BLaER1 treated with 17β-estradiol and CSF1 and Interleukin-3, amounts not matched to agents 10 nM and 100 nM (cell line): ENCODE data around the gene C5orf15.

Source experiments
- H3K27ac ChIP-seq, 11 experiments: shearing (Covaris generic); formaldehyde crosslinking; 2 replicates each; pipeline ENCODE4 v1.8.1; 2022
- H3K27me3 ChIP-seq, 11 experiments: shearing (Covaris generic); formaldehyde crosslinking; 2 replicates each; pipeline ENCODE4 v1.8.1; 2022
- H3K36me3 ChIP-seq, 11 experiments: shearing (Covaris generic); formaldehyde crosslinking; 2 replicates each; pipeline ENCODE4 v1.8.1; 2022
- H3K4me1 ChIP-seq, 10 experiments: shearing (Covaris generic); formaldehyde crosslinking; 2 replicates each; pipeline ENCODE4 v1.8.1; 2022
- H3K4me2 ChIP-seq, 11 experiments: shearing (Covaris generic); formaldehyde crosslinking; 2 replicates each; pipeline ENCODE4 v1.8.1; 2022
- H3K4me3 ChIP-seq, 10 experiments: shearing (Covaris generic); formaldehyde crosslinking; 2 replicates each; pipeline ENCODE4 v1.8.1; 2022
- H3K9ac ChIP-seq, 11 experiments: shearing (Covaris generic); formaldehyde crosslinking; 2 replicates each; pipeline ENCODE4 v1.8.1; 2022
- H3K9me3 ChIP-seq, 11 experiments: shearing (Covaris generic); formaldehyde crosslinking; replicated peaks in 1 of 11; 2 replicates each; pipeline ENCODE4 v1.8.1; 2022
- H4K20me1 ChIP-seq, 11 experiments: shearing (Covaris generic); formaldehyde crosslinking; 2 replicates each; pipeline ENCODE4 v1.8.1; 2022
- Cebpa-rat ChIP-seq, 11 experiments: shearing (Covaris generic); IDR thresholded peaks; 2 replicates each; pipeline ENCODE4 v1.8.1; 2022

C5orf15 gene

GRCh38 chr5:133914434-133914833 lies 54.0 kb downstream of the C5orf15 start:
- Histone ChIP-seq H3K27ac (no peak overlapping the region), H3K9me3 (no peaks in the 10 kb centered on the region), H3K4me3 (no peak overlapping the region), H3K4me1 (peaks cover 0 to 29% (median 19%) of the 10 kb centered on the region in 10 experiments; a peak in 14 of 20 replicates), H3K36me3 (no peaks in the 10 kb centered on the region), H3K9ac (no peak overlapping the region), H3K4me2 (no peak overlapping the region), H3K27me3 (no peaks in the 10 kb centered on the region), H4K20me1 (no peaks in the 10 kb centered on the region)
- no peak for TF ChIP-seq Cebpa-rat (IDR thresholded peaks at IDR 0.05)

GRCh38 chr5:133913413-133914155 lies 54.8 kb downstream of the C5orf15 start:
- H3K27me3 ChIP-seq: no peaks in the 10 kb centered on the region
- H3K4me2 ChIP-seq: no peak overlapping the region
- H3K9ac ChIP-seq: no peak overlapping the region
- H3K4me3 ChIP-seq: no peak overlapping the region
- TF ChIP-seq Cebpa-rat (IDR thresholded peaks at IDR 0.05): no peak
- H3K4me1 ChIP-seq: peaks cover 0 to 29% (median 19%) of the 10 kb centered on the region in 10 experiments; a peak in 12 of 20 replicates
- no peaks in the 10 kb centered on the region for H3K9me3 ChIP-seq
- H3K36me3 ChIP-seq: no peaks in the 10 kb centered on the region
- no peak overlapping the region for H3K27ac ChIP-seq
- no peaks in the 10 kb centered on the region for H4K20me1 ChIP-seq

- no peak overlapping the region for H3K4me2 ChIP-seq
- H3K4me3 ChIP-seq: no peak overlapping the region
- no peaks in the 10 kb centered on the region for H4K20me1 ChIP-seq
- H3K27me3 ChIP-seq: no peaks in the 10 kb centered on the region
- H3K27ac ChIP-seq: no peak overlapping the region
- H3K4me1 ChIP-seq: peaks cover 0 to 35% (median 22%) of the 10 kb centered on the region in 10 experiments; a peak in 13 of 20 replicates
- no peaks in the 10 kb centered on the region for H3K36me3 ChIP-seq
- H3K9ac ChIP-seq: no peak overlapping the region
- H3K9me3 ChIP-seq: no peaks in the 10 kb centered on the region
- TF ChIP-seq Cebpa-rat (IDR thresholded peaks at IDR 0.05): no peak
Observed at GRCh38 chr5:133912951-133913350, 55.5 kb downstream of the C5orf15 start.

GRCh38 chr5:133910571-133910970 lies 57.9 kb downstream of the C5orf15 start:
- no peak overlapping the region for H3K9ac ChIP-seq
- no peak overlapping the region for H3K27ac ChIP-seq
- no peaks in the 10 kb centered on the region for H3K36me3 ChIP-seq
- peaks cover 0 to 59% (median 44%) of the 10 kb centered on the region in 10 experiments; a peak in 15 of 20 replicates for H3K4me1 ChIP-seq
- H3K27me3 ChIP-seq: 0 out of 22 replicates have a peak, but pooled peaks cover 0 to under 1% (median 0%) of the 10 kb centered on the region in 11 experiments
- H3K4me2 ChIP-seq: peak overlapping the region in 7 of 11 experiments; percentile 7 to 86 (median 24); a peak in 12 of 22 replicates
- H4K20me1 ChIP-seq: no peaks in the 10 kb centered on the region
- no peak for TF ChIP-seq Cebpa-rat (IDR thresholded peaks at IDR 0.05)
- no peaks in the 10 kb centered on the region for H3K9me3 ChIP-seq
- H3K4me3 ChIP-seq: no peak overlapping the region

GRCh38 chr5:133909603-133910002 lies 58.8 kb downstream of the C5orf15 start:
- H4K20me1 ChIP-seq: no peaks in the 10 kb centered on the region
- peaks cover 0 to 69% (median 54%) of the 10 kb centered on the region in 10 experiments; a peak in 17 of 20 replicates for H3K4me1 ChIP-seq
- H3K9ac ChIP-seq: no peak overlapping the region
- H3K4me2 ChIP-seq: peak overlapping the region in 8 of 11 experiments; percentile 9 to 86 (median 24); a peak in 12 of 22 replicates
- no peak overlapping the region for H3K4me3 ChIP-seq
- H3K36me3 ChIP-seq: no peaks in the 10 kb centered on the region
- TF ChIP-seq Cebpa-rat (IDR thresholded peaks at IDR 0.05): no peak
- 0 out of 22 replicates have a peak, but pooled peaks cover 0 to 8% (median 0%) of the 10 kb centered on the region in 11 experiments for H3K27me3 ChIP-seq
- H3K27ac ChIP-seq: no peak overlapping the region
- no peaks in the 10 kb centered on the region for H3K9me3 ChIP-seq

- H3K4me1 ChIP-seq: peaks cover 0 to 92% (median 69%) of the 10 kb centered on the region in 10 experiments; a peak in 17 of 20 replicates
- peak overlapping the region in 9 of 11 experiments; percentile 3 to 88 (median 72); a peak in 17 of 22 replicates for H3K4me2 ChIP-seq
- no peaks in the 10 kb centered on the region for H3K36me3 ChIP-seq
- no peak overlapping the region for H3K9ac ChIP-seq
- H3K27ac ChIP-seq: no peak overlapping the region
- H3K4me3 ChIP-seq: no peak overlapping the region
- 0 out of 22 replicates have a peak, but pooled peaks cover 0 to 9% (median 0%) of the 10 kb centered on the region in 11 experiments for H3K27me3 ChIP-seq
- H3K9me3 ChIP-seq: no peaks in the 10 kb centered on the region
- no peaks in the 10 kb centered on the region for H4K20me1 ChIP-seq
- no peak for TF ChIP-seq Cebpa-rat (IDR thresholded peaks at IDR 0.05)
Observed at GRCh38 chr5:133907075-133907474, 61.4 kb downstream of the C5orf15 start.

GRCh38 chr5:133906303-133906702 lies 62.1 kb downstream of the C5orf15 start:
- Histone ChIP-seq H3K9me3 (no peaks in the 10 kb centered on the region), H3K9ac (no peak overlapping the region; a peak in 1 of 22 replicates), H3K36me3 (no peaks in the 10 kb centered on the region), H3K27me3 (0 out of 22 replicates have a peak, but pooled peaks cover 0 to 9% (median 0%) of the 10 kb centered on the region in 11 experiments), H3K4me1 (peaks cover 0 to 98% (median 72%) of the 10 kb centered on the region in 10 experiments; a peak in 17 of 20 replicates), H3K4me2 (peak overlapping the region in 9 of 11 experiments; percentile 6 to 88 (median 72); a peak in 17 of 22 replicates), H3K4me3 (no peak overlapping the region), H4K20me1 (no peaks in the 10 kb centered on the region), H3K27ac (no peak overlapping the region)
- no peak for TF ChIP-seq Cebpa-rat (IDR thresholded peaks at IDR 0.05)
